Keratinocyte (primary cell): ENCODE results near the gene EEF1A2. TPM values are rescaled to one million over a fixed set of nuclear protein-coding genes. Genes with fewer than 3 reads are reported as not detected.

Source experiments
- DNase-seq: peaks from one replicate; pipeline ENCODE4 v3.0.0-alpha.2; 2011; ENCODE audit warnings: low read depth, missing footprints, low spot score
- FAIRE-seq: peaks from 2 replicates; lab custom pipeline; 2011; peaks lifted over from hg19 to GRCh38; lab: Jason Lieb, UNC
- H2AFZ ChIP-seq: 2 replicates; pipeline ENCODE4 v1.6.0; 2012; ENCODE audit warnings: low read length, control low read depth, inconsistent platforms; ENCODE audit not compliant: control insufficient read depth
- H3K27ac ChIP-seq: 2 replicates; pipeline ENCODE4 v1.5.1; 2011; ENCODE audit warnings: low read length; ENCODE audit not compliant: control insufficient read depth, insufficient read depth
- H3K27me3 ChIP-seq: 3 replicates; pipeline ENCODE4 v1.6.0; 2011; ENCODE audit warnings: low read length; ENCODE audit not compliant: control insufficient read depth, insufficient read depth; ENCODE audit errors: extremely low read depth
- H3K36me3 ChIP-seq, 2 experiments: 2 replicates in 1 of 2; 3 replicates in 1 of 2; pipeline ENCODE4 v1.5.1; 2011; ENCODE audit warnings: low read length in 2 of 2, mild to moderate bottlenecking in 1 of 2; ENCODE audit not compliant: control insufficient read depth in 2 of 2, insufficient read depth in 2 of 2; ENCODE audit errors: extremely low read depth in 1 of 2
- H3K4me1 ChIP-seq: 3 replicates; pipeline ENCODE4 v1.5.1; 2011; ENCODE audit warnings: low read length; ENCODE audit not compliant: control insufficient read depth, insufficient read depth; ENCODE audit errors: extremely low read depth
- H3K4me2 ChIP-seq: 3 replicates; pipeline ENCODE4 v1.6.0; 2011; ENCODE audit warnings: low read depth, low read length; ENCODE audit not compliant: control insufficient read depth, insufficient read depth; ENCODE audit errors: extremely low read depth
- H3K4me3 ChIP-seq, 3 experiments: fragments of 200-600 bp in 1 of 3; sonication (generic) in 1 of 3; 2 replicates in 2 of 3; 3 replicates in 1 of 3; pipeline ENCODE4 v1.5.1; 2011 to 2016; ENCODE audit warnings: low read length in 3 of 3, mild to moderate bottlenecking in 3 of 3, control low read depth in 2 of 3, inconsistent platforms in 1 of 3, low read depth in 1 of 3, mixed read lengths in 1 of 3, mixed run types in 1 of 3, moderate library complexity in 1 of 3; ENCODE audit not compliant: control insufficient read depth in 2 of 3, insufficient read depth in 2 of 3; ENCODE audit errors: extremely low read depth in 1 of 3
- H3K79me2 ChIP-seq: 2 replicates; pipeline ENCODE4 v1.6.0; 2012; ENCODE audit warnings: low read length; ENCODE audit not compliant: control insufficient read depth, insufficient read depth
- H3K9ac ChIP-seq: 3 replicates; pipeline ENCODE4 v1.6.0; 2011; ENCODE audit warnings: low read length; ENCODE audit not compliant: control insufficient read depth, insufficient read depth; ENCODE audit errors: extremely low read depth
- H3K9me1 ChIP-seq: 3 replicates; pipeline ENCODE4 v1.6.0; 2011; ENCODE audit warnings: low read length; ENCODE audit not compliant: control insufficient read depth, insufficient read depth; ENCODE audit errors: extremely low read depth
- H3K9me3 ChIP-seq: 2 replicates; pipeline ENCODE4 v1.5.1; 2012; ENCODE audit warnings: low read depth, low read length; ENCODE audit not compliant: control insufficient read depth
- H4K20me1 ChIP-seq: 3 replicates; pipeline ENCODE4 v1.6.0; 2011; ENCODE audit warnings: low read length; ENCODE audit not compliant: control insufficient read depth, insufficient read depth; ENCODE audit errors: extremely low read depth
- EZH2 ChIP-seq: IDR thresholded peaks from one replicate; pipeline ENCODE4 v1.6.1; 2012; ENCODE audit warnings: inconsistent platforms, mild to moderate bottlenecking, low read length, moderate library complexity
- dilution Hi-C: fragments of 300-500 bp; cut with MboI; formaldehyde crosslinking; loops from one replicate; pipeline ENCODE4 v1.7.0; 2020; ENCODE audit warnings: low sequenced_read_pairs; ENCODE audit not compliant: extremely low pct_ligation_motif_present
- polyA plus RNA-seq, 5 experiments: library from polyadenylated mRNA; depleted of rRNA in 3 of 5; stranded (reverse) in 3 of 5; stranded (forward) in 1 of 5; unstranded in 1 of 5; fragments of >200 nt; gene quantifications; 1 replicate in 1 of 5; 2 replicates in 3 of 5; 3 replicates in 1 of 5; pipeline versions ENCODE4 v1.2.1 to v1.2.3, GENCODE V29; 2011 to 2012; ENCODE audit warnings: missing spikeins in 2 of 5, low read depth in 1 of 5, low replicate concordance in 1 of 5
- TF ChIP-seq, protein P1 (sequence below), 3 experiments: IDR thresholded peaks in 1 of 3; conservative IDR thresholded peaks in 1 of 3; optimal IDR thresholded peaks in 1 of 3; 2 replicates in 2 of 3; 3 replicates in 1 of 3; pipeline versions ENCODE3 to v1.5.1; 2011; ENCODE audit warnings: low read length in 3 of 3, mild to moderate bottlenecking in 3 of 3, moderate library complexity in 2 of 3, control low read depth in 1 of 3, inconsistent platforms in 1 of 3; ENCODE audit not compliant: insufficient read depth in 2 of 3; ENCODE audit errors: extremely low read depth in 1 of 3

Gene EEF1A2
- polyA plus RNA-seq, 1 donor (not counting 4 experiments of a cell fraction or from before 2014, with no cell fraction given), result 0.12 TPM

DNA sequence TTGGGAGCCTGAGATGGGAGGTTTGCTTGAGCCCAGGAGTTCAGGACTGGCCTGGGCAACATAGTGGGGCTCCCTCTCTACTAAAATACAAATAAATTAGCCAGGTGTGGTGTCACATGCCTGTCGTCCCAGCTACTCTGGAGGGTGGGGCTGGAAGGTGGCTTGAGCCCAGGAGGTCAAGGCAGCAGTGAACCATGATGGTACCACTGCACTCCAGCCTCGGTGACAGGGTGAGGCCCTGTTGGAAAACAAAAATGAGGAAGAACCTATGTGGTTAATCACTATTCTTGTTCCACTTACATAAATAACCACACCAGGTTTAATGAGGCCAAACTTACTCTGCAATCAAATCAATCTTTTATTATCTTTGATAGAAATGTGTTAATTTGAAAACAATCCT lies 27.1 kb upstream of the EEF1A2 start:
- no peak for FAIRE-seq

DNA sequence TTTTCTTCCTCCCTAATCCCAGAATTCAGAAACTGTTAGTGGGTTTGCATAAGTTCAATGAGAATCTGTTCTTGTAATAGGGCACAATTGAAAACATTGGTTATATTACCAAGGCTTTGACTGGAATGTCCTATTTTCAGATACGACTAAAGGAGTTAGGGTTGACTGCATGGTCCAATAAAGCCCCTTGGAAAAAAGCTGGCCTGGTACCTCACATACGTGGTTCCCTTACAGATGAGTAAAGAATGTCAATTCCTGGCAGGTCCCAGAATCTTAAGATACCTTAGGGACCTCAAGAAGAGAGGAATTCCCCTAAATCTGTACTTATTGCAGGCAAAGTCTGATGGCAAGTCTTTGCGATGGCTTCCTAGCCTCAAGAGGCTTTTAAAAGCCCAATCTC lies 26.3 kb upstream of the EEF1A2 start:
- Histone ChIP-seq H3K27me3 (no peaks in the 10 kb centered on the region), H2AFZ (no peak overlapping the region), H3K9me3 (peaks cover 6% of the 10 kb centered on the region), H3K27ac (no peak overlapping the region), H3K36me3 (peaks cover 18 to 31% of the 10 kb centered on the region in 2 experiments), H3K79me2 (peaks cover 20% of the 10 kb centered on the region), H4K20me1 (peaks cover 16% of the 10 kb centered on the region), H3K4me1 (peaks cover 6% of the 10 kb centered on the region), H3K4me2 (no peak overlapping the region), H3K9ac (no peak overlapping the region), H3K9me1 (no peaks in the 10 kb centered on the region), H3K4me3 (no peak overlapping the region)
- no peak for FAIRE-seq
- no peak for TF ChIP-seq EZH2
- TF ChIP-seq, protein P1, sequence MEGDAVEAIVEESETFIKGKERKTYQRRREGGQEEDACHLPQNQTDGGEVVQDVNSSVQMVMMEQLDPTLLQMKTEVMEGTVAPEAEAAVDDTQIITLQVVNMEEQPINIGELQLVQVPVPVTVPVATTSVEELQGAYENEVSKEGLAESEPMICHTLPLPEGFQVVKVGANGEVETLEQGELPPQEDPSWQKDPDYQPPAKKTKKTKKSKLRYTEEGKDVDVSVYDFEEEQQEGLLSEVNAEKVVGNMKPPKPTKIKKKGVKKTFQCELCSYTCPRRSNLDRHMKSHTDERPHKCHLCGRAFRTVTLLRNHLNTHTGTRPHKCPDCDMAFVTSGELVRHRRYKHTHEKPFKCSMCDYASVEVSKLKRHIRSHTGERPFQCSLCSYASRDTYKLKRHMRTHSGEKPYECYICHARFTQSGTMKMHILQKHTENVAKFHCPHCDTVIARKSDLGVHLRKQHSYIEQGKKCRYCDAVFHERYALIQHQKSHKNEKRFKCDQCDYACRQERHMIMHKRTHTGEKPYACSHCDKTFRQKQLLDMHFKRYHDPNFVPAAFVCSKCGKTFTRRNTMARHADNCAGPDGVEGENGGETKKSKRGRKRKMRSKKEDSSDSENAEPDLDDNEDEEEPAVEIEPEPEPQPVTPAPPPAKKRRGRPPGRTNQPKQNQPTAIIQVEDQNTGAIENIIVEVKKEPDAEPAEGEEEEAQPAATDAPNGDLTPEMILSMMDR (optimal IDR thresholded peaks at IDR 0.05 in 1 of 3, IDR thresholded peaks at IDR 0.05 in 1 of 3, conservative IDR thresholded peaks at IDR 0.05 in 1 of 3; ENCODE audit: extremely low read depth in 1 of 3, insufficient read depth in 2 of 3, low read length in 3 of 3), result no peak
- no peak for DNase-seq
- dilution Hi-C loops, result no loop called here

More for the DNA sequence above, 27.1 kb upstream of the EEF1A2 start:
- dilution Hi-C loops, result no loop called here
- Histone ChIP-seq H3K79me2 (peaks cover 20% of the 10 kb centered on the region), H3K4me1 (peaks cover 6% of the 10 kb centered on the region), H3K9ac (no peak overlapping the region), H3K27me3 (no peaks in the 10 kb centered on the region), H4K20me1 (peaks cover 16% of the 10 kb centered on the region), H3K27ac (no peak overlapping the region), H3K36me3 (peaks cover 18 to 32% of the 10 kb centered on the region in 2 experiments), H3K9me3 (peaks cover 6% of the 10 kb centered on the region), H3K4me2 (no peak overlapping the region), H3K4me3 (no peak overlapping the region), H2AFZ (no peak overlapping the region), H3K9me1 (no peaks in the 10 kb centered on the region)
- no peak for TF ChIP-seq EZH2
- TF ChIP-seq, protein P1 (optimal IDR thresholded peaks at IDR 0.05 in 1 of 3, IDR thresholded peaks at IDR 0.05 in 1 of 3, conservative IDR thresholded peaks at IDR 0.05 in 1 of 3; ENCODE audit: extremely low read depth in 1 of 3, insufficient read depth in 2 of 3, low read length in 3 of 3), result no peak
- no peak for DNase-seq
